UCSD-AML1 (cell line): Measurements from ENCODE around the gene SUSD6.

Source experiments
- DNase-seq: peaks from one replicate; lab custom pipeline; 2025; ENCODE audit not compliant: unreplicated experiment; lab: John Stamatoyannopoulos, UW

SUSD6 gene

DNA sequence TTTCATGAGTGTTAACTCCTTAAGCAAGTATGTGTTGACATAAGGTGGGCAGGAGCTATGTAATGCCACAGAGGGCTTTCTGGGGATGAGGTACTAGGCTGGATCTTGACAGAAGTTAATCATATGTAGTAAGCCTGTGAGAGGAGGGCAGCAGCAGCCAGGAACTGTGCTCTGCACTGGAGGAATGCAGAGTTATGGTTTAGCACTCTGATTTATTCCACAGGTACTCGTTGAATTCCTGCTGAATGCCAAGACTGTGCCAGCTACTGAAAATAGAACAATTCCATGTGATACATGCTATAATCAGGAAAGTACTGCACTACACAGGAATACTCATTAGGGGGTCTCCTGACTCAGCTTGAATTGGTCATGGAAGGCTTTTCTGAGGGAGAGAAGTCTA lies 58.7 kb downstream of the SUSD6 start:
- DNase-seq = no peak

GRCh38 chr14:69671365-69672030 lies 60.1 kb downstream of the SUSD6 start:
- DNase-seq = no peak

GRCh38 chr14:69672356-69672755 lies 61.0 kb downstream of the SUSD6 start:
- no peak for DNase-seq

GRCh38 chr14:69673104-69673503 lies 61.7 kb downstream of the SUSD6 start:
- DNase-seq = no peak

DNA sequence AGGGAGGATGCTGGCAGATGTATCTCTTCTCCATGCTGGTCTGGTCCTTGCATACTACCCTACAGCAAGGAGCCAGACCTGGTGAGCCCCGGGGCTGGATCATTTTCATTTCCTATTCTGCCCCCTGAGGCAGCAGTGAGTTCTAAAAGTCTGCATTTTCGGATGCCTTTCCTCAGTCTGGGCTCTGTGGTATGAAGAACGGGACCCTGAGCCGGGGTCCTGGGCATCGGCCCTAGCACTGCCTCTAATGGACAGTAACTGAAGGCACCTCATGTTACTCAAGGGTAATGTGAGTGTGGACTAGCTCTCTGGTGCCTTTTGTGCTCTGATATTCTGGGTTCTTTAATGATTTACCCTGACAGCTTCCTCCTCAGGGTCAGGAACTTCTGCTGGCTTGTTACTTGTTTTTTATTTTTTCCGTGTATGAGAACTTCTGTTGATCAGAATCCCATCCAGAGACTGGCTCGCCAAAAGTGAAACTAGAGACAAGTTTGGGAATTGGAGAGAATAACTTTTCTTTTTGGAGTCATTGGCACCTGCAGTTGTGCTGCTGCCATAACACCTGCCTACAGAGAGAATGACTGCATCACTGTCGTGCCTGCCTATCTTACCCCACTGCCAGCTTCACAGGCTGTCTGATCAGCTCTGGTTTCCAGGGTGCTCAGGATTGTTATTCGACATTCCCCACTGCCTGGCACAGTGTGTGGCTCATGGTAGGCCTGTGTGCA lies 62.3 kb downstream of the SUSD6 start:
- no peak for DNase-seq

- DNase-seq = no peak
Measured at GRCh38 chr14:69674546-69675244, 63.3 kb downstream of the SUSD6 start.

GRCh38 chr14:69675245-69675583 lies 63.8 kb downstream of the SUSD6 start:
- no peak for DNase-seq

DNA sequence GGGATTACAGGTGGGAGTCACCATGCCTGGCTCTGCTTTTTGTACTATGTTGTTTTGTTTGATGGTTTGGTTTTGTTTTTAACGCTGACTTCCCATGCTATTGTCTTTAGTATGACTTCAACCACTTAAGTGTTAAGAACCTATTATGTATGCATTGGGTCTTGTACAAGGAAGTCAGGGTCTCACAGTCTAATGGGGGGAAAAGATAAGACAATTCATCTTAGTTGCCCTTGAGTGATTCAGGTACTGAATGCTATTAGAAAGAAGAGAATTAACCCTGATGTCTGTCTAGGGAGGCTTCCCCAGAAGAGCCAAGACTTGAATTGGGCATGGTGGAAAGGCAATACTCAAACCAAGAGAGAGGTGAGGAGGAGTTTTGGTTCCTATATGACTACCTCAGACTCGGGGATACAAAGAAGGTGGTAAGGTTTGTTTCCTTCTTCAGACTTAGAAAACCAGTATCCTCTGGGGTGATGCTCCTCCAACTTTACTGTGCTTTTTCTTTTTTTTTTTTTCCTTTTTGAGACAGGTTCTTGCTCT lies 64.6 kb downstream of the SUSD6 start:
- DNase-seq = no peak

DNA sequence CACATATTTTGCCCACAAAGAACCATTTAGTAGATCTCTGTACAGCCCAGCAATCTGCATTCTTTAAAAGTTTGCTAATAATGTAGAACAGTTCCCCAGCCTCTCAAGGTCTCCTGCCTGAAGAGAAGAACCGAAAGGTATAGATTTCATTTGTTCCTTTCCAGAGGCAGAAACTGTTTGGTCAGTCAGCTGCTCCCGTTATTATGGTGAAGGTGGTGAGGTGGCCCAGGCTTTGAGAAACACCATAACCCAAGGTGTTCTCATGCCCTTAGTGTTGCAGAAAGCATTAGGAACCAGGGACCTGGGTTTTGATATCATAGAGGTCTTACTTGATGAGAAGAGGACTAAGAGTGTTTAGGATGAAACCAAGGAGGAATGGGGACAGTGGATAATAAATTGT lies 65.3 kb downstream of the SUSD6 start:
- DNase-seq = no peak

DNA sequence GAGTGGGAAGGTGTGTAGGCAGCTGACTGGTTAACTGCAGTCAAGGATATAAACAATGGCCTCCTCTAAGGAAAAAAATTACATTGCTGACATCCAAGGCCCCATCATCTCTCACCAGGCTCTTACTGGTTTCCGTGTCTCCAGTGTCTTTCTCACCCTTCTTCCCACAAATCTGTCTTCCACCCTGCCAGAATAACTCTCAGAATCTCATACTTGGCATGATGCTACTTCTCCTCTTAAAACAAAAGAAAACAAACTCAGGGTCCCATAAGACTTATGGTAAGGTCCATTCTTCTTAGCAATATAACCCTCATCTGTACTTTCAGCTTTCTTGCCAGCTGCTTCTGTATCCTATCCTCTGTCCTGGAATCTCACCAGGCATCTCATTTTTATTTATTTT lies 68.9 kb downstream of the SUSD6 start:
- no peak for DNase-seq

DNA sequence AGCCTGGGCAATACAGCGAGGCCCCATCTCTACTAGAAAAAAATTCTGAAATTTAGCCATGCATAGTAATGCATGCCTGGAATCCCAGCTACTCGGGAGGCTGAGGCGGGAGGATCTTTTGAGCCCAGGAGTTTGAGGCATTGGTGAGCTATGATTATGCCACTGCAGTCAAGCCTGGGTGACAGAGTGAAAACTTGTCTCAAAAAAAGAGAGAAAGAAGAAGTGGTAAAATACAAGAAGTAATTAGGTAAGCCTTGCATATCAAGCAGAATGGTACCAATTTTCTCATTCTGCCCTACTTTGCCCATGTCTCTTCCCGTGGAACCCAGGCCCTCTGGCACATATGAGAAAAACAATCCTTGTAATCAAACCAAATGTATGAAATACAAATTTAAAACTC lies 70.7 kb downstream of the SUSD6 start:
- no peak for DNase-seq

DNA sequence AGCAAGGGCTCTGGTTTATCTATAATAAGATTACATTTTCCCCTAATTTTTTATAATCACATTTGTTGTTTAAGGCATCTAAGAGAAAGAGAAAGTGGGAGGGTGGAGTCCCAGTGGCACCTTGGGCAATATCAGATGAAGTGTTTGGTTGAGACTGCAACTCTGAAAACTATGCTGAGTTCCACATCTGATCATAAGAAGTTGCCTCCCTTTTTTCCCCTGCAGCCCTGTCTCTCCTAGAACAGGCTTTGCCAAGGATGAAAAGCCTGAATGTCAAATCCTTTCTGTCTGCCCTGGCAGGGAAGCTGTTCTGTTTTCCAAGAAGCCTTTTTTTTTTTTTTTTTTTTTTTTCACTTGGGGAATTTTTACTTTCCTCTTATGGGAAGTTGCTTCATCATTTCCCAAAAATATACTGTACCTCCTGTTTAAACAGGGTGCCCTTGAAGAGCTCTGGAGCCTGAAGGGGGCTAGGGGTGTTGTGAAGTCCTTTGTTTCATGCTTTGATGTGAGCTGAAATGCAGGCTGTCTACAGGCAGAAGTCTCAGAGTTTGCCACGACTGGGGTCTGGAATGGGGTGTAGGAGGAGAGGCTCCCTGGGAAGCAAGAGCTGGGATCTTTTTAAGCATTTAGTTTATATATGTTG lies 71.3 kb downstream of the SUSD6 start:
- no peak for DNase-seq

DNA sequence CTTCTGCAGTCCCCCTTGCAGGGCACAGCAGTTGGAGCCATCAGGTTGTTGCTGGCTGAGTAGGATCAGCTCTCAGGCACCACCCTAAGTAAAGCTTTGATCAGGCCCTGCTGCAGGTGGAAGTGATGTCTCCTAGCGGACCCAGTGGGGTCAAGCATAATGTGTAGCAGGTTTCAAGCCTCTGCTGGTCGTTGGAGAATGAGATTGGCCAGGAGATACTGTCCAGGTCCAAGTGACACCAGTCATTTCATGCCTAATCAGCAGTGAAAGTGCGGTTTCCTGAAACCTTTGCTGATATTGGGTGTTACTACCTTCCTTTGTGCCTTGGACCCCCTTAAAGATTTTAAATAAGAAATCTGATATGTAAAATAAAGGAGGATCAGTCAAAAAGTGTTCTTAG lies 72.6 kb downstream of the SUSD6 start:
- DNase-seq = no peak

DNA sequence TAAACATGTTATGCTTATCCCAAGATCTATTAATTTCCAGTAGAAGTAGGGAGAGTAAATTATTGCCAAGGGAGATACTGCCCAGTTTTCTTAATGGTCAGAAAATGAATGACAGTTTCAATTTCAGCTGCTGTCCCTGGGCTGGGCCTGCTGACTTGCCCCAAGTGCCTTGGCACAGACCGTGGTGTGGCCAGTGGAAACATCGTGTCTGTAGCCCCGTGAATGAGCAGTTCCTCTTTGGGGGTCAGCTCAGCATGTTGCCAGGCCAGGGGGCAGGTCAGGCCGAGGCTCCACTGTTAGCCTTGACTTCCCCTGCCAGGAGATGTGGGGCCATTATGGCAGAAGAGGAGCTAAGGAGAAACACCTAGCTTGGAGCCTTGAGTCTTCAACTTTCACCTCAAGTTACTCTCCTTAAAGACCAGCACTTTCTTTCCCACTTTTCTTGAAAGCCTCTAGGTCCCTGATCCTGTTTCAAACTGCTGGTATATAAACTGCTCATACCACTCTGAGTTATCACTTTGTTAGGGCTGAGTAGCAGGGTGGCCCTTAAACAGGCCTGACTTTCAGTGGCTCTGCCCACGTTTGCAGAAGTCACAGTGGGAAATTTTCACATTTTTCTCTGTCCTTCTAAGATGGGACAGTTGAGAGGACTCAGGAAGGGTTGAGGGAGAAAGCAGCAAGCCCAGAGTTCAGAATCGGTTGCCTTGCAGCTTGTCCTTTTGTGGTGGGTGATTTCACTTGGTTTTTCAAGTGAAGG lies 73.2 kb downstream of the SUSD6 start:
- DNase-seq = no peak

- no peak for DNase-seq
Measured at GRCh38 chr14:69685218-69685616, 73.8 kb downstream of the SUSD6 start.

- DNase-seq = no peak
Measured at GRCh38 chr14:69685716-69686115, 74.3 kb downstream of the SUSD6 start.

DNA sequence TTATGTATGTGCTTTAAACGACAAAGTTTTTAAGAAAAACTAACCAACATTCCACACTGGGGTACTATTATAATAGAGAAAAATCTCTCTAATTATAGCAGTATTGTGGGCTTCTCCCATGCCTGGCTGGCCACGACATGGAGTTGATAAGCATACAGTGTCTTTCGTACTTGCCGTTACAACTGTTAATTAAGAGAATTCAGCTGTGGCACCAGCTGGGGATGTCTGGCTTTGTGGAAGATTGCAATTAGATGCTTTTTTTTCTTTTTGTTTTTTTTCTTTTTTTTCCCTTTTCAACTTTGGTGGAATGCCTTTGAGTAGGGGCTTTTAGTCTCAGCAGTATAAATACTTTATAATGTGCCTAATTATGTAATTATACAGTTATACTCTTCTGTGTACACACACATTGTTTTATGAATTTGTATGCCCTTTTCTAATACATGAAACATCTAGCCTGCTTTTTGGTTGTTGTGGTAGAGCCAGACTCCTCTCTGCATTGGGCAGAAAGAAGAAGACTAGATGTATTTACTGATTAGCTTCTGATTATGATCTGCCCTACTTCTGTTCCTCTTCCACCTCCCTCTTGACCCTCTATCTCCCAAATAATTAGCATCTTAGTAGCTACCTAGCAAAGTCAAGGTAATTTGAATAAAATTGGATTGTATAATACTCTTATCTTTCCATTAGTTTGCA lies 76.4 kb downstream of the SUSD6 start:
- DNase-seq = no peak

GRCh38 chr14:69688299-69688649 lies 76.9 kb downstream of the SUSD6 start:
- DNase-seq = no peak

GRCh38 chr14:69690042-69690441 lies 78.6 kb downstream of the SUSD6 start:
- no peak for DNase-seq

- no peak for DNase-seq
Measured at GRCh38 chr14:69692594-69692993, 81.2 kb downstream of the SUSD6 start.
